ENCODE data around the gene SLC30A3. TPM values are rescaled to one million over a fixed set of nuclear protein-coding genes. Genes with fewer than 3 reads are reported as not detected.

Gene SLC30A3
- total and polyA plus RNA-seq, 8 donors, result not detected

GRCh38 chr2:27291865-27292264 is 29.0 kb upstream of the SLC30A3 start:
- peaks cover 7 to 21% (median 10%) of the 10 kb centered on the region in 4 donors for H3K4me1 ChIP-seq
- no peaks in the 10 kb centered on the region for H3K36me3 ChIP-seq
- TF ChIP-seq POLR2AphosphoS5 (IDR thresholded peaks at IDR 0.05), result no peak
- TF ChIP-seq CTCF (IDR thresholded peaks at IDR 0.05), result no peak
- no peak for TF ChIP-seq EP300 (IDR thresholded peaks at IDR 0.05)
- TF ChIP-seq POLR2A (IDR thresholded peaks at IDR 0.05), result no peak
- H3K9me3 ChIP-seq, result no peaks in the 10 kb centered on the region
- DNase-seq, result no peak
- H3K27ac ChIP-seq, result no peak overlapping the region
- 16 to 36% (median 26%) methylated on average over 5 to 6 of the region's 6 CpGs for WGBS, 5 donors
- H3K4me3 ChIP-seq, result no peak overlapping the region
- intact Hi-C loops (cut with DNase I; ENCODE audit: low total_unique reads), result no loop called here
- H3K27me3 ChIP-seq, result peaks cover 0 to 71% (median 6%) of the 10 kb centered on the region in 3 donors

- Histone ChIP-seq H3K27ac (no peak overlapping the region), H3K9me3 (no peaks in the 10 kb centered on the region), H3K4me1 (peaks cover 7 to 21% (median 10%) of the 10 kb centered on the region in 4 donors), H3K27me3 (peaks cover 0 to 67% (median 6%) of the 10 kb centered on the region in 3 donors), H3K4me3 (no peak overlapping the region), H3K36me3 (no peaks in the 10 kb centered on the region)
- intact Hi-C loops (cut with DNase I; ENCODE audit: low total_unique reads), result no loop called here
- WGBS, 5 donors, result 74 to 90% (median 81%) methylated on average over 5 of the region's 5 CpGs
- TF ChIP-seq POLR2AphosphoS5 (IDR thresholded peaks at IDR 0.05) (no peak), POLR2A (IDR thresholded peaks at IDR 0.05) (no peak), CTCF (IDR thresholded peaks at IDR 0.05) (no peak), EP300 (IDR thresholded peaks at IDR 0.05) (no peak)
- DNase-seq, result no peak
Measured at GRCh38 chr2:27290549-27290948, 27.7 kb upstream of the SLC30A3 start.

- H3K4me1 ChIP-seq, result peaks cover 5 to 14% (median 8%) of the 10 kb centered on the region in 4 donors
- intact Hi-C loops (cut with DNase I; ENCODE audit: low total_unique reads), result no loop called here
- H3K27ac ChIP-seq, result no peak overlapping the region
- TF ChIP-seq POLR2A (IDR thresholded peaks at IDR 0.05) (no peak), CTCF (IDR thresholded peaks at IDR 0.05) (no peak), EP300 (IDR thresholded peaks at IDR 0.05) (no peak), POLR2AphosphoS5 (IDR thresholded peaks at IDR 0.05) (no peak)
- 14 to 34% (median 25%) methylated on average over 3 of the region's 3 CpGs for WGBS, 5 donors
- H3K9me3 ChIP-seq, result no peaks in the 10 kb centered on the region
- H3K36me3 ChIP-seq, result no peaks in the 10 kb centered on the region
- no peak for DNase-seq
- H3K27me3 ChIP-seq, result peaks cover 0 to 71% (median 6%) of the 10 kb centered on the region in 3 donors
- H3K4me3 ChIP-seq, result no peak overlapping the region
Measured at GRCh38 chr2:27288610-27289009, 25.8 kb upstream of the SLC30A3 start.

- 69 to 85% (median 75%) methylated on average over 6 of the region's 6 CpGs for WGBS, 5 donors
- no peak overlapping the region for H3K27ac ChIP-seq
- no peak for DNase-seq
- H3K36me3 ChIP-seq, result no peaks in the 10 kb centered on the region
- TF ChIP-seq POLR2A (IDR thresholded peaks at IDR 0.05) (no peak), CTCF (IDR thresholded peaks at IDR 0.05) (no peak), POLR2AphosphoS5 (IDR thresholded peaks at IDR 0.05) (no peak), EP300 (IDR thresholded peaks at IDR 0.05) (no peak)
- H3K9me3 ChIP-seq, result no peaks in the 10 kb centered on the region
- H3K4me3 ChIP-seq, result no peak overlapping the region
- peaks cover 0 to 75% (median 17%) of the 10 kb centered on the region in 3 donors for H3K27me3 ChIP-seq
- intact Hi-C loops (cut with DNase I; ENCODE audit: low total_unique reads), result no loop called here
- H3K4me1 ChIP-seq, result no peaks in the 10 kb centered on the region
Measured at GRCh38 chr2:27285481-27285880, 22.6 kb upstream of the SLC30A3 start.

Measured in stomach (tissue), 9 donors.